Brain microvascular endothelial cell (primary cell): Measurements from ENCODE around the gene MED27.

Experiments used
- DNase-seq: peaks from one replicate; pipeline ENCODE4 v3.0.0-alpha.2; 2020
- H3K27ac ChIP-seq: fragments of 250-450 bp; sonication (Bioruptor Pico); 2 replicates; pipeline ENCODE4 v1.5.1; 2020; ENCODE audit warnings: mild to moderate bottlenecking, moderate library complexity
- H3K27me3 ChIP-seq: fragments of 250-450 bp; sonication (Bioruptor Pico); replicated peaks from 2 replicates; pipeline ENCODE4 v1.5.1; 2020; ENCODE audit warnings: mild to moderate bottlenecking
- H3K36me3 ChIP-seq: fragments of 250-450 bp; sonication (Bioruptor Pico); replicated peaks from 2 replicates; pipeline ENCODE4 v1.5.1; 2020; ENCODE audit warnings: mild to moderate bottlenecking
- H3K4me3 ChIP-seq: 2 replicates; pipeline ENCODE4 v1.5.1; 2011; ENCODE audit warnings: low read depth, mild to moderate bottlenecking, control low read depth, low read length, moderate library complexity
- CTCF ChIP-seq: IDR thresholded peaks from 2 replicates; pipeline ENCODE4 v1.5.1; 2011; ENCODE audit warnings: low read depth, mild to moderate bottlenecking, moderate library complexity, low read length, control low read depth, inconsistent platforms; ENCODE audit errors: missing control alignments
- in situ Hi-C: cut with HindIII; loops from 2 replicates; pipeline ENCODE4 v1.10.0; 2017; ENCODE audit warnings: low sequenced_read_pairs, low pct_ligation_motif_present

Gene MED27

GRCh38 chr9:131869348-131869747, 210.3 kb downstream of the MED27 start:
- no peak for DNase-seq
- Histone ChIP-seq H3K4me3 (no peak overlapping the region), H3K27me3 (no peaks in the 10 kb centered on the region), H3K27ac (no peak overlapping the region), H3K36me3 (no peaks in the 10 kb centered on the region)
- in situ Hi-C loops, result no loop called here
- no peak for TF ChIP-seq CTCF

GRCh38 chr9:131868766-131869165, 210.9 kb downstream of the MED27 start:
- H3K27ac ChIP-seq, result no peak overlapping the region
- no peak for TF ChIP-seq CTCF
- no peak overlapping the region for H3K4me3 ChIP-seq
- H3K27me3 ChIP-seq, result no peaks in the 10 kb centered on the region
- no peaks in the 10 kb centered on the region for H3K36me3 ChIP-seq
- in situ Hi-C loops, result no loop called here
- no peak for DNase-seq

- no peaks in the 10 kb centered on the region for H3K36me3 ChIP-seq
- in situ Hi-C loops, result no loop called here
- no peak overlapping the region for H3K27ac ChIP-seq
- H3K4me3 ChIP-seq, result no peak overlapping the region
- no peak for TF ChIP-seq CTCF
- H3K27me3 ChIP-seq, result no peaks in the 10 kb centered on the region
- no peak for DNase-seq
Observed at GRCh38 chr9:131867611-131868192, 212.0 kb downstream of the MED27 start.

GRCh38 chr9:131865446-131866195, 214.0 kb downstream of the MED27 start:
- no peak for TF ChIP-seq CTCF
- DNase-seq, result no peak
- no peaks in the 10 kb centered on the region for H3K27me3 ChIP-seq
- no peaks in the 10 kb centered on the region for H3K36me3 ChIP-seq
- H3K27ac ChIP-seq, result no peak overlapping the region
- no peak overlapping the region for H3K4me3 ChIP-seq
- in situ Hi-C loops, result no loop called here

- no peaks in the 10 kb centered on the region for H3K36me3 ChIP-seq
- H3K4me3 ChIP-seq, result no peak overlapping the region
- in situ Hi-C loops, result no loop called here
- no peak for DNase-seq
- no peak for TF ChIP-seq CTCF
- no peak overlapping the region for H3K27ac ChIP-seq
- H3K27me3 ChIP-seq, result no peaks in the 10 kb centered on the region
Observed at GRCh38 chr9:131864531-131864930, 215.1 kb downstream of the MED27 start.

GRCh38 chr9:131863306-131863896, 216.3 kb downstream of the MED27 start:
- Histone ChIP-seq H3K4me3 (no peak overlapping the region), H3K27me3 (no peaks in the 10 kb centered on the region), H3K36me3 (no peaks in the 10 kb centered on the region), H3K27ac (no peak overlapping the region)
- DNase-seq, result no peak
- in situ Hi-C loops, result no loop called here
- no peak for TF ChIP-seq CTCF
